ENCODE data around the gene ADGRG3.

ADGRG3 gene

DNA sequence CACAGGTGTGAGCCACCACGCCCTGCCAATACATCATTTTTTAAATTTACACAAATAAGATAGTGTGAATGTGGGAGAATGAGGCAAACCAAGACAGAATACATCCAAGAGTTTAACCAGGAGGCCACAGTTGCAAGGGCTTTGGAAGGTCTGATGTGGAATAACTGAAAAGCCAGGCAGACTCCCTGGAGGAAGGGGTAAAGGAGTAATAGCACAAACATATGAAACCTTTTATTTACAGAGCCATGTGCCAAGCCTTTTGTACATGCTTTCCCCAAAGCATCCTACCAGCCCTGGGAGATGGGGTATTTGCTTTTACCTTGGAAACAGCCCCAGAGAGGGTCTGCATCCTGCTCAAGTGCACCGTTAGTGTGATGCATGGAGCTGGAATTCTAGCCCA is 4.7 kb downstream of the ADGRG3 start:
- TF ChIP-seq, protein P1, sequence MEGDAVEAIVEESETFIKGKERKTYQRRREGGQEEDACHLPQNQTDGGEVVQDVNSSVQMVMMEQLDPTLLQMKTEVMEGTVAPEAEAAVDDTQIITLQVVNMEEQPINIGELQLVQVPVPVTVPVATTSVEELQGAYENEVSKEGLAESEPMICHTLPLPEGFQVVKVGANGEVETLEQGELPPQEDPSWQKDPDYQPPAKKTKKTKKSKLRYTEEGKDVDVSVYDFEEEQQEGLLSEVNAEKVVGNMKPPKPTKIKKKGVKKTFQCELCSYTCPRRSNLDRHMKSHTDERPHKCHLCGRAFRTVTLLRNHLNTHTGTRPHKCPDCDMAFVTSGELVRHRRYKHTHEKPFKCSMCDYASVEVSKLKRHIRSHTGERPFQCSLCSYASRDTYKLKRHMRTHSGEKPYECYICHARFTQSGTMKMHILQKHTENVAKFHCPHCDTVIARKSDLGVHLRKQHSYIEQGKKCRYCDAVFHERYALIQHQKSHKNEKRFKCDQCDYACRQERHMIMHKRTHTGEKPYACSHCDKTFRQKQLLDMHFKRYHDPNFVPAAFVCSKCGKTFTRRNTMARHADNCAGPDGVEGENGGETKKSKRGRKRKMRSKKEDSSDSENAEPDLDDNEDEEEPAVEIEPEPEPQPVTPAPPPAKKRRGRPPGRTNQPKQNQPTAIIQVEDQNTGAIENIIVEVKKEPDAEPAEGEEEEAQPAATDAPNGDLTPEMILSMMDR (IDR thresholded peaks at IDR 0.05; ENCODE audit: insufficient read depth, low read length, missing control alignments), result no peak
- ChIA-PET CTCF (interaction anchor here (1.3 to 3.7 kb wide), 2 partner anchors 10 to 24 kb away, joined by 3 to 26 read pairs; no protein-coding TSS in a partner anchor), POLR2A (no interaction called here)
- DNase-seq (ENCODE audit: low read depth, low spot score), result no peak
- H3K4me3 ChIP-seq (ENCODE audit: low read depth, low read length), result no peak overlapping the region

DNA sequence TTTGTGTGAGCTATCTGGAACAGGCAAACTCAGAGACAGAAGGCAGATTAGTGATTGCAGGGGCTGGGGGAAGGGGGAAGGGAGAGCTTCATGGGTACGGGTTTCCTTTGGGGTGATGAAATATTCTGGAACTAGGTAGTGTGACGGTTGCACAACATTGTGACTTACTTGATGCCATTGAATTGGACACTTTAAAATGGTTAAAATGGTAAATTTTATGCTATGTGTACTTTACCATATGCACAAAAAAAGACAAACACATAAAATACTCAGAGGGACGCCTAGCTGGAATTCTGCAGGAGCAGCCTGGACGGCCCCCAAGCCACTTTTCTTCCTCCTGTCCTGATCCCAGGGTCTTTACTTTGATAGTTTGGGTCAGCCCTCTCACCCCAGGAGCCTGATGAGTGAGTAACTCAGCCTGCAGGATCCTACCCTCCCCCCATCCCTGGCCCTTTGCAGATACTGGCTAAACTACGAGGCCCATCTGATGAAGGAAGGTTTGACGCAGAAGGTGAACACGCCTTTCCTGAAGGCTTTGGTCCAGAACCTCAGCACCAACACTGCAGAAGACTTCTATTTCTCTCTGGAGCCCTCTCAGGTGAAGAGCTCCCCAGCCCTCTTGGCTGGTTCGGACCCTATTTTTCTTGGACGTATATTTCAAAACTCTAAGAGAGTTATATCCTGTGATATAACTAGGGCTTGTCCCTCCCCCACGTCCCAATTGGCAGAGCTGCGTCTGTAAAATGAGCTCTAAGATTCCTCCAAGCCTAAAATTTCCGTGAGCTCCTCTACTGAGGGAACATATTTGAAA is 7.8 kb downstream of the ADGRG3 start:
- POLR2A ChIA-PET, result no interaction called here
- H3K4me3 ChIP-seq (ENCODE audit: low read depth, low read length), result no peak overlapping the region
- TF ChIP-seq, protein P1 (IDR thresholded peaks at IDR 0.05; ENCODE audit: insufficient read depth, low read length, missing control alignments), result no peak
- DNase-seq (ENCODE audit: low read depth, low spot score), result no peak
- CTCF ChIA-PET, result no interaction called here

DNA sequence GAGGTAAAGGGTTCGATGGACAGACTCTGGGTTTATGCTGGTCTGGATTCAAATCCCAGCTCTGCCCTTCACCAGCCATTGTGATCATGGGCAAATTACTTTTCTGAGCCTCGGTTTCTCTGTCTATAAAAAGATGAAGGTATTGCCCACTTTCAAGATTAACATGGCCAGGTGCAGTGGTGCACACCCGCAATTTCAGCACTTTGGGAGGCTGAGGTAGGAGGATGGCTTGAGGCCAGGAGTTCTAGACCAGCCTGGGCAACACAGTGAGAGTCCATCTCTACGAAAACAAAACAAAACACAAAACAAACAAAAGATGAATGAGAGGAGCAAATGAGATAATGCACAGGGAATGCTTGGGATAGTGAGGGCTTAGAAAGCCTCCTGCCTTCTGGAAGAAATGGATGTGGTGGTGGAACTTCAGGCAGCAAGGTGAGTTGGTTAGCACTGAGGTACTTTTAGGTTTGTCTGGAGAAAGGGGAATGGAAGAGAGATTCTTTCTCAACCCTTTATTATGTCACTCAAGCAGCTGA is 8.5 kb downstream of the ADGRG3 start:
- no peak for DNase-seq (ENCODE audit: low read depth, low spot score)
- H3K4me3 ChIP-seq (ENCODE audit: low read depth, low read length), result no peak overlapping the region
- CTCF ChIA-PET, result interaction anchor here (0.8 kb wide), 1 partner anchor 86 kb away, joined by 3 read pairs; no protein-coding TSS in a partner anchor
- POLR2A ChIA-PET, result no interaction called here
- TF ChIP-seq, protein P1 (IDR thresholded peaks at IDR 0.05; ENCODE audit: insufficient read depth, low read length, missing control alignments), result no peak

DNA sequence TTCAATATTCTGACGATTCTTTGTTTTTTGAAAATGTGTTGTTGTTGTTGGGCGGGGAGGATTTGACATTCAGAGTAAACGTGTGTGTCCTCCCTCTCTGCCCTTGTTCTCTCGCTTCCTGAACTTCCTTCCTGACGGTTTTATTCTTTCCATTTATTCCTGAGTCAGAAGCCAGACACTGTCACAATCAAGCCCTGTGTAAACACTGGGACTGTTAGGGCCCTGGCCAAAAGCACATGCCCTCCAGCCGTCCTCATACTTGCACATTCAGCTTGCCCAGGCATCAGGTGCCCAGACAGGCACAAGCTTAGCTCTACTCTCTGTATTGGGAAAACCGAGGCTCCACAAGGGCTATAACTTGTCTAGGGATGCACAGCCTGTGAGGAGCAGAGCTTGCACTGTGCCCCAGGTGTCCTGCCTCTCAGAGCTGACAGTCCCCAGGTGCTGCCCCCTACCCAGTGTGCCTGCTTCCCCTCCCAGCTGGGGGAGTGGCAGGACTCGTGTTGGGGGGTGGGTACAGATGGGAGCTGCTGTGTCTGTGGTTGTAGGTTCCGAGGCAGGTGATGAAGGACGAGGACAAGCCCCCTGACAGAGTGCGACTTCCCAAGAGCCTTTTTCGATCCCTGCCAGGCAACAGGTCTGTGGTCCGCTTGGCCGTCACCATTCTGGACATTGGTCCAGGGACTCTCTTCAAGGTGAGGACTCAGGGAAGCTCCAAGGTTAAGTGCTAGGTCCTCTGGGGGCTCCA is 9.7 kb downstream of the ADGRG3 start:
- TF ChIP-seq, protein P1 (IDR thresholded peaks at IDR 0.05; ENCODE audit: insufficient read depth, low read length, missing control alignments), result no peak
- POLR2A ChIA-PET, result no interaction called here
- no peak for DNase-seq (ENCODE audit: low read depth, low spot score)
- H3K4me3 ChIP-seq (ENCODE audit: low read depth, low read length), result no peak overlapping the region
- CTCF ChIA-PET, result interaction anchor here (0.7 to 0.8 kb wide), 2 partner anchors 29 to 87 kb away, joined by 3 to 4 read pairs; no protein-coding TSS in a partner anchor

- no peak overlapping the region for H3K4me3 ChIP-seq (ENCODE audit: low read depth, low read length)
- no peak for DNase-seq (ENCODE audit: low read depth, low spot score)
- TF ChIP-seq, protein P1 (IDR thresholded peaks at IDR 0.05; ENCODE audit: insufficient read depth, low read length, missing control alignments), result no peak
- ChIA-PET POLR2A (no interaction called here), CTCF (no interaction called here)
Observed at GRCh38 chr16:57679016-57679415, 10.9 kb downstream of the ADGRG3 start.
